AG04450 (cell line): ENCODE results near the gene RRM2. TPM values are rescaled to one million over a fixed set of nuclear protein-coding genes. Genes with fewer than 3 reads are reported as not detected.
"Not testable (repeated sequence)": the region's sequence is repeated elsewhere in the genome, so short reads cannot be mapped to it uniquely, and the experiment has no call there.

Source experiments
- CTCF ChIA-PET: fragments of 300-600, 350-600 bp; formaldehyde crosslinking; extraction: SDS; loops from one replicate; lab custom pipeline; 2022; ENCODE audit warnings: antibody characterized with exemption, inconsistent platforms; lab: Charles Lee
- POLR2A ChIA-PET: fragments of 350-600 bp; formaldehyde crosslinking; extraction: SDS; loops from one replicate; lab custom pipeline; 2021; ENCODE audit warnings: antibody characterized with exemption, inconsistent platforms; lab: Yijun Ruan, JAX
- DNase-seq: peaks from one replicate; pipeline ENCODE4 v3.0.0-alpha.2; 2011; ENCODE audit warnings: low read depth, low spot score
- H3K27ac ChIP-seq: one replicate; pipeline ENCODE4 v1.5.1; 2012; ENCODE audit warnings: low read depth, low read length, control low read depth
- H3K27me3 ChIP-seq: one replicate; pipeline ENCODE4 v1.6.0; 2012; ENCODE audit warnings: low read length; ENCODE audit not compliant: control insufficient read depth, insufficient read depth
- H3K4me3 ChIP-seq: 2 replicates; pipeline ENCODE4 v1.5.1; 2011; ENCODE audit warnings: mild to moderate bottlenecking, low read depth, low read length, control low read depth
- H3K9me3 ChIP-seq: 2 replicates; pipeline ENCODE4 v1.5.1; 2012; ENCODE audit warnings: low read length; ENCODE audit not compliant: control insufficient read depth, insufficient read depth
- polyA plus RNA-seq: library from polyadenylated mRNA; depleted of rRNA; stranded (reverse); fragments of >200 nt; gene quantifications from 2 replicates; pipeline ENCODE4 v1.2.3, GENCODE V29; 2011
- TF ChIP-seq, protein P1 (sequence below): IDR thresholded peaks from 2 replicates; pipeline ENCODE4 v1.5.1; 2011; ENCODE audit warnings: low read depth, low read length, control low read depth, inconsistent platforms

The RRM2 gene
- polyA plus RNA-seq, 1 experiment = 21.7 TPM

DNA sequence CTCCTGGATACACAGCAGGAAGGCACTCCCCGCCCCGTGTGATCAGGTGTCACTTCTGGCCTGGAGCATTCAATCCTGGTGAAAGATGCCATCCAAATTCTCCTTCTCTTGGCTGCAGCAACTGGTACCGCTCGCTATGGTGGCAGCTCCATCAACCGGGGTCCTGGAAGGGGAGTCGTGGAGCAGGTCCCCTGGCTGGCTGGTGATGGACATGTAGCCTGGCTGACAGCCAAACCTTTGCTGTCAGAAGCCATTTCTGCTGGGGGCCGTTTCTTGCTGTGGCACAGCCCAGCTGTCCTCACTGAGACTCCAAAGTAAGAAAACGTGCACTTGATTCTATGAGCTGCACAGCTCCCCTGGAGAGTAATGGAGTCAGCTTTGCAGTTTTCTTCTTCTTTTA lies 35.2 kb upstream of the RRM2 start:
- DNase-seq = no peak
- Histone ChIP-seq H3K4me3 (no peak overlapping the region), H3K9me3 (peaks cover 9% of the 10 kb centered on the region; the same call in 1 of the 2 replicates), H3K27ac (no peak overlapping the region), H3K27me3 (peaks cover 63% of the 10 kb centered on the region)
- ChIA-PET POLR2A (no interaction called here), CTCF (interaction anchor here (1.2 to 1.7 kb wide), 2 partner anchors 15 to 348 kb away, joined by 3 to 6 read pairs; no protein-coding TSS in a partner anchor)
- TF ChIP-seq, protein P1, sequence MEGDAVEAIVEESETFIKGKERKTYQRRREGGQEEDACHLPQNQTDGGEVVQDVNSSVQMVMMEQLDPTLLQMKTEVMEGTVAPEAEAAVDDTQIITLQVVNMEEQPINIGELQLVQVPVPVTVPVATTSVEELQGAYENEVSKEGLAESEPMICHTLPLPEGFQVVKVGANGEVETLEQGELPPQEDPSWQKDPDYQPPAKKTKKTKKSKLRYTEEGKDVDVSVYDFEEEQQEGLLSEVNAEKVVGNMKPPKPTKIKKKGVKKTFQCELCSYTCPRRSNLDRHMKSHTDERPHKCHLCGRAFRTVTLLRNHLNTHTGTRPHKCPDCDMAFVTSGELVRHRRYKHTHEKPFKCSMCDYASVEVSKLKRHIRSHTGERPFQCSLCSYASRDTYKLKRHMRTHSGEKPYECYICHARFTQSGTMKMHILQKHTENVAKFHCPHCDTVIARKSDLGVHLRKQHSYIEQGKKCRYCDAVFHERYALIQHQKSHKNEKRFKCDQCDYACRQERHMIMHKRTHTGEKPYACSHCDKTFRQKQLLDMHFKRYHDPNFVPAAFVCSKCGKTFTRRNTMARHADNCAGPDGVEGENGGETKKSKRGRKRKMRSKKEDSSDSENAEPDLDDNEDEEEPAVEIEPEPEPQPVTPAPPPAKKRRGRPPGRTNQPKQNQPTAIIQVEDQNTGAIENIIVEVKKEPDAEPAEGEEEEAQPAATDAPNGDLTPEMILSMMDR = no peak

DNA sequence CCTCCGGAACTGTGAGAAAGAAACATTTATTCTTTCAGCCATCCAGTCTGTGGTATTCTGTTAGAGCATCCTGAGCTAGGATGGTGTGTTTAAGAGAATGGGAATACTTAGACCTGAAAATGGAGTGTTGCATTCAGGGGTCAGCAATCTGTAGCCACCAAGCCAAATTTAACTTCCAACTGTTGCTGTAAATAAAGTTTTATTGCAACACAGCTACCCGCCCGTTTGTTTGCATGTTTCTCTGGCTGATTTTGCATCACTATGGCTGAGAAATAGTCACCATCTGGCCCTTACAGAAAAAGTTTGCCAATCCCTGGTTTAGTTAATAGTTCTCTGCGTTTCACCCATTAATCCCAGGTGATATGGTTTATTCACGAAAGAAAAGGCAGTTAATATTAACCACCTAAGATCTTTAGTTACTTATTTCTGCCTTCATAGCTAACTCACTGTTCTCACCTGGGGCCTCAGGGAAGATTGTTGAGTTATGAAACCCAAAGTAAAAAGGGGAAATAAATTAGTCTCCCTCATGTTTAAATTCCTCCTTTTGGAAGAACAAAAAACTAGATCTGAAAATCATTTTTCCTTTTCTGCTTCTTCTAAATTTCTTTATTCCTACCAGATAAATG lies 32.9 kb upstream of the RRM2 start:
- ChIA-PET CTCF (interaction anchor here (1.1 to 3.4 kb wide), 3 partner anchors 17 to 345 kb away, joined by 3 to 18 read pairs (median 4); no protein-coding TSS in a partner anchor), POLR2A (no interaction called here)
- no peak overlapping the region for H3K27ac ChIP-seq
- H3K27me3 ChIP-seq = peaks cover 53% of the 10 kb centered on the region
- no peak for DNase-seq
- TF ChIP-seq, protein P1 = no peak
- peaks cover 9% of the 10 kb centered on the region; the same call in 1 of the 2 replicates for H3K9me3 ChIP-seq
- H3K4me3 ChIP-seq = no peak overlapping the region

DNA sequence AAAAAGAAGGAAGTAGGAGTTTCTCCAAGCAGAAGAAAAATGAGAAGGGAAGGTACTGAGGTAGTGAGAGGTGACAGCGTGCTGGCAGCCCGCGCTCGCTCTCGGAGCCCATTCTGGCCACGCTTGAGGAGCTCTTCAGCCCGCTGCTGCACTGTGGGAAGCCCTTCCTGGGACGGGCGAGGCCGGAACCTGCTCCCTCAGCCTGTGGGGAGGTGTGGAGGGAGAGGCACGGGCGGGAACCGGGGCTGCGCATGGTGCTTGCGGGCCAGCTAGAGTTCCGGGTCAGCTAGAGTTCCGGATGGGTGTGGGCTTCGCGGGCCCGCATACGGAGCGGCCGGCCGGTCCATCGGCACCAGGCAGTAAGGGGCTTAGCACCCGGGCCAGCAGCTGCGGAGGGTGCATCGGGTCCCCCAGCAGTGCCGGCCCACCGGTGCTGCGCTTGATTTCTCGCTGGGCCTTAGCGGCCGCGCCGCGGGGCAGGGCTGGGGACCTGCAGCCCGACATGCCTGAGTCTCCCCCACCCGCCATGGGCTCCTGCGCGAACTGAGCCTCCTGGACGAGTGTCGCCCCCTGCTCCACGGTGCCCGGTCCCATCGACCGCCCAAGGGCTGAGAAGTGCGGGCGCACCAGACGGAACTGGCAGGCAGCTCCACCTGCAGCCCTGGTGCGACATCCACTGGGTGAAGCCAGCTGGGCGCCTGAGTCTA lies 31.2 kb upstream of the RRM2 start:
- Histone ChIP-seq H3K27me3 (peaks cover 40% of the 10 kb centered on the region), H3K9me3 (peaks cover 9% of the 10 kb centered on the region; the same call in 1 of the 2 replicates), H3K4me3 (peak overlapping the region; percentile 7; the same call in 1 of the 2 replicates), H3K27ac (no peak overlapping the region)
- CTCF ChIA-PET = interaction anchor here (1.0 to 3.4 kb wide), 3 partner anchors 19 to 344 kb away, joined by 3 to 18 read pairs (median 4); no protein-coding TSS in a partner anchor
- POLR2A ChIA-PET = interaction anchor here (0.6 kb wide), 1 partner anchor 32 kb away, joined by 3 read pairs; no protein-coding TSS in a partner anchor
- TF ChIP-seq, protein P1 = no peak
- no peak for DNase-seq

GRCh38 chr2:10091889-10092244 lies 30.7 kb upstream of the RRM2 start:
- DNase-seq, H3K27ac ChIP-seq, H3K9me3 ChIP-seq, H3K4me3 ChIP-seq: not testable (repeated sequence)
- ChIA-PET CTCF (interaction anchor here (3.4 kb wide), 1 partner anchor 19 kb away, joined by 18 read pairs; no protein-coding TSS in a partner anchor), POLR2A (interaction anchor here (0.6 kb wide), 1 partner anchor 32 kb away, joined by 3 read pairs; no protein-coding TSS in a partner anchor)
- H3K27me3 ChIP-seq = peaks cover 40% of the 10 kb centered on the region

- TF ChIP-seq, protein P1 = no peak
- DNase-seq = no peak
- H3K27me3 ChIP-seq = peaks cover 30% of the 10 kb centered on the region
Observed at GRCh38 chr2:10094271-10094814, 28.2 kb upstream of the RRM2 start.

More at GRCh38 chr2:10094271-10094814, 28.2 kb upstream of the RRM2 start:
- ChIA-PET POLR2A (no interaction called here), CTCF (interaction anchor here (0.9 to 4.8 kb wide), 6 partner anchors 22 to 341 kb away, joined by 3 to 99 read pairs (median 9); no protein-coding TSS in a partner anchor)
- H3K27ac ChIP-seq = no peak overlapping the region
- no peak overlapping the region for H3K4me3 ChIP-seq
- H3K9me3 ChIP-seq = peaks cover 9% of the 10 kb centered on the region; the same call in 1 of the 2 replicates
